WERI-Rb-1 (cell line): ENCODE measurements around the gene CLEC18B.
"Not testable (repeated sequence)": the region's sequence is repeated elsewhere in the genome, so short reads cannot be mapped to it uniquely, and the experiment has no call there.

ENCODE experiments used
- DNase-seq: peaks from one replicate; pipeline ENCODE4 v3.0.0-alpha.2; 2020
- H3K27ac ChIP-seq: fragments of 250-450 bp; sonication (Bioruptor Pico); 2 replicates; pipeline ENCODE4 v1.5.1; 2020; ENCODE audit warnings: mild to moderate bottlenecking, moderate library complexity
- H3K27me3 ChIP-seq: fragments of 250-450 bp; sonication (Bioruptor Pico); 2 replicates; pipeline ENCODE4 v1.5.1; 2021; ENCODE audit warnings: mild to moderate bottlenecking, low read depth, moderate library complexity; ENCODE audit not compliant: insufficient read depth, severe bottlenecking
- H3K36me3 ChIP-seq: fragments of 250-450 bp; sonication (Bioruptor Pico); 2 replicates; pipeline ENCODE4 v1.5.1; 2020; ENCODE audit warnings: mild to moderate bottlenecking, moderate library complexity
- H3K4me3 ChIP-seq: 2 replicates; pipeline ENCODE4 v1.5.1; 2011; ENCODE audit warnings: low read depth, mild to moderate bottlenecking, control low read depth, low read length
- H3K9me3 ChIP-seq: fragments of 250-450 bp; sonication (Bioruptor Pico); 2 replicates; pipeline ENCODE4 v1.5.1; 2021; ENCODE audit warnings: mild to moderate bottlenecking, moderate library complexity; ENCODE audit not compliant: severe bottlenecking

CLEC18B gene

DNA sequence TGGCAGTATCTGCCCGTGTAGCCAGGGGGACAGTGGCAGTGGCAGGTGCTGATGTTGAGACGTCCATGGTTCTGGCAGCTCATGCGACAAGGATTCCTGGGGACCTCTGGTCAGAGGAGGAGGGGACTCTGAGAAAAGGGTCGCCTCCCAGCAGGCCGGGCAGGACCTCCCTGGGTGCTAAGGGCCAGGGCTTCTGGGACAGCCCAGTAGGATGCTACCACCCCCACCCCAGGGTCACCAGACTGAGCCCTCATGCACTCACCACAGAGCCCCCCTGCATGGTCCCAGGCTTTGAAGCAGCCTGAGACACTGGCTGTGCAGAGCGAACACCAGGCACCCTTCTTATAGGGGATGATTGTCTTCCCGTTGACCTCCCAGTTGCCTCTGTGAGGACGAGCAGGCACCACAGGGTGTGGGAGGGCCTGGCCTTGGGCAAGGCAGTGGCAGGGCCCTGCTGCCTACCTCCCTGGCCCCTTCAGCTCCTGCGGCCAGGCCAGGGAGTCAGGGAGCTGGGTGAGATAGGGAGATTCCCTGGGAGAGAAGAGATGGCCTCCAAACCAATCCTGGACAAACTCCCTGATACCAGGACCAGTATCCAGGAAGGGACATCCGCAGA, 8.4 kb downstream of the CLEC18B start:
- not testable (repeated sequence) for H3K27me3 ChIP-seq, H3K4me3 ChIP-seq, H3K27ac ChIP-seq, H3K36me3 ChIP-seq, H3K9me3 ChIP-seq, DNase-seq

GRCh38 chr16:74412138-74412774, 9.0 kb downstream of the CLEC18B start:
- not testable (repeated sequence) for DNase-seq, H3K27ac ChIP-seq, H3K9me3 ChIP-seq, H3K4me3 ChIP-seq, H3K27me3 ChIP-seq, H3K36me3 ChIP-seq

DNA sequence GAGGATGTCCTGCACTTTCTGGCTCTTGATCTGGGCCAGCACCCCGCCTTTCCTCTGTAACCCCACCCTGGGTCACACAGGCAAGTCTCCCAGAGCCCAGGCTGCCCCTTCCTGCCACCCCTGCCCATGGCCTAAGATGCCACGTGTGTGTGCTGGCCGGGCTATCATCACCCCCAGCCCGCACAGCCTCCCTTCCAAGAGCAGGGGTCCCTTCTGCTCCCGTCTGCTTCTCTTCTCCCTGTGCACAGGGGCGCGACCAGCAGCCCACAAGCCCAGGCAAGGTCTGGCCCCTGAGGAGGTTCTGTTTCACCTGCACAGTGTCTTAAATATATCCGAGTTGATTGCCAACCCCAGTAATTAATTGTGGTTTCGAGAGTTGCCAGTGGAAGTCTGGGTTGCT, 10.3 kb downstream of the CLEC18B start:
- H3K27me3 ChIP-seq, DNase-seq, H3K4me3 ChIP-seq, H3K9me3 ChIP-seq, H3K27ac ChIP-seq, H3K36me3 ChIP-seq: not testable (repeated sequence)

DNA sequence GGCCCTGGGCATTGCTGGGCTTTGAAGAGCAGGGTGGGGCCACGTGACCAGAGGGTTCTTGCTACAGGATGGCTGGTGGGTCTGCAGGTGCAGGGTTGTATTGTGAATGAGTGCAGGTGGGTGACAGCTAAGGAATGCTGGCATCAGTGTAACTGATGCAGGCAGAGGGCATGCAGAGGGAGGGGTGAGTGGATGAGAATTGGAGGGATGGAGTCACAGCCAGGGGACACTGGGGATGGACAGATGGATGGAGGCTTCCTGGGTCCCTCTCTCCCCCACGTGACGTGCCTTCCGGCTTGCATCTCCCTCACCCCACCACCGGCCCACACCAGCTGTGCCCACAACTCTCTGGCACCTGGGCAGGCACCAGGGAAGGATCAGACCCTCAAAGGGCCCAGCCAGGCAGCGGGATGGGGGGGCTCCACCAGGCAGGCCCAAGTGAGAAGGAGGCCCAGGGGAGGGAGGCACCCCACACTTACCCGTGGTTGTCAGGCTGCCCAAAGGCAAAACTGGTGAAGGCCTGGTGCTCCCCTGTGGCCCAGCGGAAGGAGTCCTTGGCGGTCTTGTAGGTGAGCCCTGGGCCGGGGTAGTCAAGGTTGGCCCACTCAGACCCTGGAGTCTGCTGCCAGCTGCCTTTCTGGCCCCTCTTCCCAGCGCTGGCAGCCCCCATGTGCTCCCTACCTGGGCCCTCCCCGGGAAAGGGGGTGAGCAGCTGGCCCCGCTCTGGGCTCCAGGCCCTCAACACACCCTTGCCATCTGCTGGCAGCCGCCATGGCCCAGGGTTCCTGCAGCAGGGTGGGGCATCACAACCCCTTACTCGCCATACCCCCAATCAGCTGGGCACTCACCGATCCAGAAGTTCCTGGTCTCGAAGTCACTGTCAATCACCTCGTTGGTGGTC, 11.0 kb downstream of the CLEC18B start:
- not testable (repeated sequence) for H3K9me3 ChIP-seq, H3K27me3 ChIP-seq, H3K4me3 ChIP-seq

GRCh38 chr16:74409185-74409981, 11.9 kb downstream of the CLEC18B start:
- not testable (repeated sequence) for H3K36me3 ChIP-seq, H3K9me3 ChIP-seq

More for the DNA sequence above, 11.0 kb downstream of the CLEC18B start:
- DNase-seq, H3K36me3 ChIP-seq, H3K27ac ChIP-seq: not testable (repeated sequence)

DNA sequence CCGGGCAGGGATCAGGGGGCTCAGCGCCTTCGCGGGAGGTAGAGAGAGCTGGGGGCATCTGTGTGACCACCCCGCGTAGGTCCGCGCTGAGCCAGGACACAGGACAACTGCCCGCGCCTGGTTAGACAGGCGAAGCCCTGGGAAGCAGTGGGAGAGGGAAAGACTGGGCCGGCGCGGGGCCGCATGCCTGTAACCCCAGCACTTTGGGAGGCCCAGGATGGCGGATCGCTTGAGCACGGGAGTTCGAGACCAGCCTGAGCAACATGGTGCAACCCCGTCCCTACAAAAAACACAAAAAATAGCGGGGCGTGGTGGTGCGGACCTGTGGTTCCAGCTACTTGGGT, 13.9 kb downstream of the CLEC18B start:
- H3K36me3 ChIP-seq, H3K27me3 ChIP-seq, H3K4me3 ChIP-seq, H3K9me3 ChIP-seq, H3K27ac ChIP-seq, DNase-seq: not testable (repeated sequence)

More at GRCh38 chr16:74409185-74409981, 11.9 kb downstream of the CLEC18B start:
- not testable (repeated sequence) for H3K27ac ChIP-seq, DNase-seq, H3K4me3 ChIP-seq, H3K27me3 ChIP-seq

DNA sequence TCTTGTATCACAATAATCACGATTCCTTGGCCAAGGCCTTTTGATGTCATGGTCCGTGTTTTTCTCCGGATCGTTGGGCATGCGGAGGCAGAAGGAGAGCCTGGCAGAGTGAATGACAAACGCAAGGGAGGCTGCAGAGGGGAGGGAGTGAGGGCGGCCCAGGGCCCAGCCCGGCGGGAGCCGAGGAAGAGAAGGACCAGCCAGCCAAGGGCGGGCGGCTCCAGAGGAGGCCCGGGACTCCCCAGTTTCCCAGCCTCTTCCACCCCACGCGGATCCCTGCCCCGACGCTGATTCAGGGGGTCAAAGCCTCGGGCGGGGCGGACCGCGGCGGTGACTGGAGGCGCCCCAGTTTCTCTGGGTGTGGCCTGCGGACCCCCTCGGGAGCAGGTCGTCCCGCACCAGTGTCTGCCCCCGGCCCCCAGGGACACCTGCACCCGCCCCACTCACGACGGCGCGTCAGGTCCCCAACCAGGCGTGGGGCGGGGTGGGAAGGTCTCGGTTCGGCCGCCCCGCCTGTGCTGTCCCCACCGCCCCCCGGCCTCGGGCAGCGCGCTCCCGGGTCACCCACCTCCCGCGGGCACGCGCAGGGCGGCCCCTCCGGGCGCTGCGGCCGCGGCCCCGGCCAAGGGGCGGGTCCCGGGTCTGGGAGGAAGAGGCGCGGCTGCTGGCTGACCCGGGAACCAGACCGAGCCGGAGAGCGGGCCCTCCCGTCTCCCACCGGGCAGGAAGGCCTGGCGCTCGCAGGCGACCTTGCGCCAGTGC, 14.5 kb downstream of the CLEC18B start:
- not testable (repeated sequence) for H3K4me3 ChIP-seq, H3K27ac ChIP-seq, DNase-seq, H3K27me3 ChIP-seq, H3K36me3 ChIP-seq, H3K9me3 ChIP-seq

DNA sequence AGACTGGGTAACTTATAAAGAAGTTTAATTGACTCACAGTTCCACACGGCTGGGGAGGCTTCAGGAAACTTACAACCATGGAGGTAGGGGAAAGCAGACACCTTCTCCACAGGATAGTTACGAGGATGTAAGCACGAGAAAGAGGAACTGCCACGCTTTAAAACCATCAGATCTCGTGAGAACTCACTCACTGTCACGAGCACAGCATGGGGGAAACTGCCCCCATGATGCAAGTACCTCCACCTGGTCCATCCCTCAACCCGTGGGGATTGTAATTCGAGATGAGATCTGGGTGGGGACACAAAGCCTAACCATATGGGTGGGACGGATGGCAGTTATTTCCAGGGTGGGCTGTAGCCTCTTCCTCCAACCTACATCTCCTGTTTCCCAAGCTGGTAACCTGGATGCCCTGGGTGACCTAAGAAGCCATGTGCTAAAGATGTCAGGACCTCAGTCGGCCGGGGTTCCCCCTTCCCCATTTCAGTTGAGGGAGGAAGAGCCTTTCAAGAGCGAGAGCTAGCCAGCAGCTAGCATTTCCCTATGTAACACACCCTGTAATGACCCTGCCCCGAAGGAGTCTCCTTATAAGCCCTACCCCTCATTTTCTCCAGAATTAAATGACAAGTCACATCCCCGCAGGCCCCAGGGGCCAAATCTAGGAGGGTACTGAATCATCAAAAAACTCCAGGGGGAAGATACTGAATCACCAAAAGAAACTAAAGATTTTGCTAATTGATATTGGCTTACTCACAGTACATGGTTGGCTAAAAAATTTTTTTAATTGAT, 16.9 kb downstream of the CLEC18B start:
- H3K4me3 ChIP-seq, H3K36me3 ChIP-seq, H3K27ac ChIP-seq, DNase-seq, H3K9me3 ChIP-seq, H3K27me3 ChIP-seq: not testable (repeated sequence)

DNA sequence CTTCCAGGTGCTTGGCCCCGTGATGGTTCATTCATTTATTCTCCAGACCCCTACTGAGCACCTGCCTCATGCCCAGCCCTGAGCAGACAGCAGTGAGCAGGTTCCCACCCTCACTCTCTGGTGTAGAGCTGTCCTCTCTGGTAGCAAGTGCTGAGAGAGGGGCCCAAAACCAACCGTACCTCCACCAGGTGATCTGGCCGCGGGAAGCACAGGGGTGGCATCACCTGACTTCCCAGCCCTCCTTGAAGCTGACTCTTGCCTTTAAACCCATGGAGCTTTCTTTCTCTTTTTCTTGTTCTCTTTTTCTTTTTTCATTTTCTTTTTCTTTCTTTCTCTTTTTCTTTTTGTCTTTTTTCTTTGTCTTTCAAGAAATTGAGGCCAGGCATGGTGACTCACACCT, 21.0 kb downstream of the CLEC18B start:
- not testable (repeated sequence) for H3K4me3 ChIP-seq, H3K36me3 ChIP-seq, H3K9me3 ChIP-seq, H3K27me3 ChIP-seq, DNase-seq, H3K27ac ChIP-seq

GRCh38 chr16:74398212-74398895, 22.9 kb downstream of the CLEC18B start:
- not testable (repeated sequence) for H3K9me3 ChIP-seq, H3K4me3 ChIP-seq, H3K36me3 ChIP-seq, H3K27ac ChIP-seq, H3K27me3 ChIP-seq, DNase-seq

GRCh38 chr16:74396521-74397017, 24.7 kb downstream of the CLEC18B start:
- not testable (repeated sequence) for DNase-seq, H3K27me3 ChIP-seq, H3K9me3 ChIP-seq, H3K27ac ChIP-seq, H3K4me3 ChIP-seq, H3K36me3 ChIP-seq

- not testable (repeated sequence) for H3K36me3 ChIP-seq, H3K27ac ChIP-seq, H3K9me3 ChIP-seq, H3K27me3 ChIP-seq, DNase-seq, H3K4me3 ChIP-seq
Measured at GRCh38 chr16:74394604-74395003, 26.7 kb downstream of the CLEC18B start.
